GM12874 (cell line): ENCODE measurements around the gene CCDC33.

Source experiments
- TF ChIP-seq, protein P1 (sequence below): IDR thresholded peaks from 2 replicates; pipeline ENCODE4 v1.5.1; 2011; ENCODE audit warnings: low read depth, mild to moderate bottlenecking, control low read depth, low read length, moderate library complexity; ENCODE audit not compliant: insufficient read depth

Gene CCDC33

DNA sequence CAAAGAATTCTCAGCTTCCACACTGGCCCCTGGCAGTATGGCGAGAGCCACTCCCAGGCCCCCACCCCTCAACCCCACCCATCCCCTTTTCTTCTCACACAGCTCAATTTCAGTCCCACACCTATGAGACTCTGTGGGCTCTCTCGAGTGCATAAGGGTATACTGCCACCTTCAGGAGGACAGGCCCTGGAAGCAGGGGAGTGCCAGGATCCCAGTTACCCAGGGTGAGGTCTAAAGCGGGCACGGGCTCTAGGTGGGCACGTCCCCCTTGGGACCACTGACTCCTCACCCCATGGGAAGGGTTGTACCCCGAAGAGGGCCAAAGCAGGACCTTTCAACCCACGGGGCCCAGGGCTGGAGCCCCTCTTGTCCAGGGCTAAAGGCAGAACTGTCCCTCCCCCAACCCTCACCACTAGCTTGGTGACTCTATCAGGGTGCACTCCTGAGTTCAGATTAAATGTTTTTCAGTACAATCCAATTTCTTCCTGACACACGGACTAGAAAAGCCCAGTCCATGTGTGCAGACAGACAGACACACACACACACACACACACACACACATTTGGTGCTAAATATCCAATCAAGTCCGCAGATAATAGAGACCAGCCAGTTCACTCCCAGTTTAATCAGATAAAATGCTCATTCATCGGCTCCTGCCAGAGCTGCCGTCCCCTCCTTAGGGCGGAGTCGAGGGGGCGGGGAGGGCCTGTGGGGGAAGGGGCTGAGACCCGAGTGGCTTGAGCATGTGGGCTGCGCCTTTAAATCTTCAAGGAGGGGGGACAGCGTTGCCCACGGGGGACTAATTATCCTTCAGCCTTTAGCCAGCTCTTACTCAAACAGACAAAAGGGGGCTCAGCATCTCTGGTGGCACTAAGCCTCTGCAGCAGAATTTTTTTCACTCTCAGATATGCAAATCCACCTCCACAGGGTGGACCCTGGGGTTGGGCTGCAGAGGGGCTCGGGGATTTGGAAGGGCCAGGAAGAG lies 72.0 kb downstream of the CCDC33 start:
- TF ChIP-seq, protein P1, sequence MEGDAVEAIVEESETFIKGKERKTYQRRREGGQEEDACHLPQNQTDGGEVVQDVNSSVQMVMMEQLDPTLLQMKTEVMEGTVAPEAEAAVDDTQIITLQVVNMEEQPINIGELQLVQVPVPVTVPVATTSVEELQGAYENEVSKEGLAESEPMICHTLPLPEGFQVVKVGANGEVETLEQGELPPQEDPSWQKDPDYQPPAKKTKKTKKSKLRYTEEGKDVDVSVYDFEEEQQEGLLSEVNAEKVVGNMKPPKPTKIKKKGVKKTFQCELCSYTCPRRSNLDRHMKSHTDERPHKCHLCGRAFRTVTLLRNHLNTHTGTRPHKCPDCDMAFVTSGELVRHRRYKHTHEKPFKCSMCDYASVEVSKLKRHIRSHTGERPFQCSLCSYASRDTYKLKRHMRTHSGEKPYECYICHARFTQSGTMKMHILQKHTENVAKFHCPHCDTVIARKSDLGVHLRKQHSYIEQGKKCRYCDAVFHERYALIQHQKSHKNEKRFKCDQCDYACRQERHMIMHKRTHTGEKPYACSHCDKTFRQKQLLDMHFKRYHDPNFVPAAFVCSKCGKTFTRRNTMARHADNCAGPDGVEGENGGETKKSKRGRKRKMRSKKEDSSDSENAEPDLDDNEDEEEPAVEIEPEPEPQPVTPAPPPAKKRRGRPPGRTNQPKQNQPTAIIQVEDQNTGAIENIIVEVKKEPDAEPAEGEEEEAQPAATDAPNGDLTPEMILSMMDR: peak; percentile 68

DNA sequence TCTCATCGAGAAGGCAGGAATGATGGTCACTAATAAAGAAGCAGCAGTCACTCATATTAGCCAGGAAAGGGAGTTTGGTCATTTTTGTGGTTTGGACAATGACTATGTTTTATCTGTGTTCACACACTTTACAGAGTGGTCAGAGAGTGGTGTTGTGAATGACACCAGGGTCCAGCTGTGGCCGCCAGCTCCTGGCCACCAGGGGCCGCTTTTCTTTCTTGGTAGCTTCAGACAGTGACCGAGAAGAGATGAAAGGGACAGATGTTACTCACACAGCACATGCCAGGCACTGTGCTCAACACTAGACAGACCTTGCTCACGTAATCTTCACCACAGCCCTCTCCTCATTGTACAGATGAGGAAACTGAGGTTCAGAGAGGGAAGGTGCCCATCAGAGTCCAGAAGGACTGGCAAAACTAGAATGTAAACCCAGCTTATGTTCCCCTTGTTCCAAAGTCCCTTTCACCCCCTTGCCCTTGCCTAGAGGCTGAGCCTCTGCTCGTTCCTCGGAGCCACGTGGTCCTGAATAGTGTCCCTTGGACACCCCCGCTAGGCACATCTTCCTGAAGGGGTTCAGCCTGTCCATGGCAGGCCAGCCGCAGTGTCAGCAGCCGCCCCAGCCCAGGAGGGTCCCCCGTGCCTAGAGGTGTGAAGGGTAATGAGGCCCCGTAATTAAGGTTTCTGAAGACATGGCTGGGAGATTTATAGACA lies 75.8 kb downstream of the CCDC33 start:
- TF ChIP-seq, protein P1: peak; percentile 35; the same call in 1 of the 2 replicates

DNA sequence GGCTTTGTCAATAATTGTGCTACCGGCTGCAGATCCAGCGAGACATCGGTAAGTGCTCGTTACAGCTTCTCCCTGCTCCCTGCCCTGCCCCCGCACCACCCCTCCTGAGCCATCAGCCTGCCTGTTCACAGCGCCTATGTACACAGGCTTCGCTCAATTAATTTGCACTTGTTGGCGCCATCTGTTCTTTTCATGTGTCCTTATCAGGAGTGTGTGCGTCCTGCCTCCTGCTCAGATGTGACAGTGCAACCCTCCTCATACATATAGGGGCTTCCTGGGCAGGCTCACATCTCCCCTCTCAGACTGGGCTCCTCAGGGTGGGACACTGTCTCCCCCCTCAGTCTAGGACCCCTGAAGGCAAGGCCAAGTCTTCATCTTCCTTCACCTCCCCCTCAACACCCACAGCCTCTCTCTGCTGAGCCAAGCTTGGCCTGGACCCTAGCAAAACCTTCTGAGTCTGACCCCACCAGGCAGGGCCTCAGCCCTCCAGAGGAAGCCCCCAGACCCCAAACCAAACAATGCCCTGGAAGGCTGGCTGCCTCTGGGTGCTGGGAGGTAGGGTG lies 76.4 kb downstream of the CCDC33 start:
- TF ChIP-seq, protein P1: no peak

DNA sequence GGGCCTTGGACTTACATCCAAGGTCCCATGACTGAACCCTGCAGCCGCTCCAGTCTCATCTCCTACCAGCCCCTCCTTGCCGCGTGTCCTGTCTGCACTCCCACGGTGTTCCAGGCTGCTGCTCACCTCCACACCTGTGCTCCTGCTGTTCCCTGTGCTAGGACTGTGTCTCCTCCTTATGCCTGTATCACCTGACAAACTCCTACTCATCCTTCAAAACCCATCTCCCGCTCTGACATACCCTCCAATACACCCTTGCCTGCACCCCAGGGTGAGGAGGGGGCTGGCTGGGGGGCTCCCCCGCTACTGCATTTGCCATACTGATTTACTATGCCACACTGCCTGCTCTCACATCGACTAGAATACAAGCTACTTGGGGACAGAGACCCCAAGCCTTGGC lies 77.8 kb downstream of the CCDC33 start:
- TF ChIP-seq, protein P1: no peak

DNA sequence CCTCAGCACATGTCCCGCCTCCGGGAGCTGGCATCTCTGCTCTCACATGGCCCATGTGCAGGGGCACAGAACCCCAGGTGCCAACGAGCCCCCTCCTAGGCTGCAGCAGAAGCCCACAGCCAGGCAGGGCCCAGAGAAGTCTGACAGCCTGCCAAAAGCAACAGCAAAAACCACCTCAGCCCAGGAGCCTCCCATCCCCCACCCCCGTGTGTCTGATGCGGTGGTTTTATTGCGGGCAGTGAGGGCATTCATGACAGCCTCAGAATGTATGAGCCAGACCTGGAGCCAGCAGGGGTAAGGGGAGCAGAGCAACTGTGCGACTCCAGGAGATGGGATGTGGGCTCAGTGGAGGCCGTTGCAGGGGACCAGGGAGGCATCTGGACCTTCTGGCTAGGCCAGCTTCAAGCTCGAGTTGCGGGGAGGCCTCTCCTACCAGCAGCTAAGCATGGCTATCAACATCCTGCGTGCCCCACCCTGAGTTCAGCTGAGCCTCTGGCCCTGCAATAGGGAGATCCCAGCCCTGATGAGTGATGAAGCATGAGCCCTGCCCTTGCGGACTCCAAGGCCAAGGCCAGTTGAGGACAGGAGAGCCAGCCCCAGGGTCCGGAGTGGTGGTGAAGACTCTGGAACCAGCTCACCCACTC lies 78.8 kb downstream of the CCDC33 start:
- TF ChIP-seq, protein P1: no peak

DNA sequence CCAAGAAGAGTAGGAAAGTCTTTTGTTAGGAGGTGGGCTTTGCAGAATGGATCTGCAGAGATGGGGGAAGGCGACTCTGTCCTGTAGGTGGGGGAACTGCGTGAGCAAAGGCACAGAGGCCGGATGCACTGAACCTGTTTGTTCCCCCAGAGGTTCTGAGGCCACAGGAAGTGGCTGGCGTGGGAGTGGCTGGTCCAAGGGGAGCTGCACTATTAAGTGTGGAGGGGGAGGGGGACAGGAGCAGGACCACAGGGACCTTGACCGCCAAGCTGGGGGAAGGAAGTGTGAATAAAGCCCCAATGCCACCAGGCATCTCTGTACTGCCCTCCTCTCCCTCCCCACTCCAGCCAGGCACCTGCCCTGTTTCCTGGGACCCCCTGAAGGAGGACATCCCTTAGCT lies 79.5 kb downstream of the CCDC33 start:
- TF ChIP-seq, protein P1: no peak

DNA sequence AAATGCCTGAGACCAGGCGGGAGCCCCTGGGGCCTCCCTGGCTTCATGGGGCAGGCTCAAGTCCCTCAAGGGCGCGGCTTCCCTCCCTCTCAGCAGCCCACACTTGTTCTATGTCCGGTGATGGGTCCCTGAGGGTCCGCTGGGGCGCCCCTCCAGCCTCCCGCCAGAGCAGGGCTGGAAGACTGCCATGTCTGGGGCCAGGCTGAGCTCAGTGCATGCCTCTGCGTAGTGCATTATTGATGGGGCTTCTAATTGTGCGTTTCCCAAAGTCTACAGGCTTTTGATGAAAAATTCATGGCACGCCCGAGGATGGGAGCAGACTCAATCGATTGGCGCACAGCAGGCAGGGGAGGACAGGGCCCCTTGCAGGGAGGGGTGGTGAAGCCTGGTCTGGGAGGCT lies 80.0 kb downstream of the CCDC33 start:
- TF ChIP-seq, protein P1: no peak
